ENCODE measurements around the gene MISP.
"Not testable (repeated sequence)": the region's sequence is repeated elsewhere in the genome, so short reads cannot be mapped to it uniquely, and the experiment has no call there.

Gene MISP

GRCh38 chr19:750640-751423, at the start of gene MISP:
Gene MISP, plus strand, starts transcription at chr19:751112. Its CDS starts 5,835 bp downstream, at chr19:756947.
- Histone ChIP-seq H3K4me3 (peak within 1 kb of the TSS in 1 of 7 experiments; percentile 12), H3K27ac (peak within 1 kb of the TSS in 4 of 21 experiments; percentile 14 to 61 (median 23))

DNA sequence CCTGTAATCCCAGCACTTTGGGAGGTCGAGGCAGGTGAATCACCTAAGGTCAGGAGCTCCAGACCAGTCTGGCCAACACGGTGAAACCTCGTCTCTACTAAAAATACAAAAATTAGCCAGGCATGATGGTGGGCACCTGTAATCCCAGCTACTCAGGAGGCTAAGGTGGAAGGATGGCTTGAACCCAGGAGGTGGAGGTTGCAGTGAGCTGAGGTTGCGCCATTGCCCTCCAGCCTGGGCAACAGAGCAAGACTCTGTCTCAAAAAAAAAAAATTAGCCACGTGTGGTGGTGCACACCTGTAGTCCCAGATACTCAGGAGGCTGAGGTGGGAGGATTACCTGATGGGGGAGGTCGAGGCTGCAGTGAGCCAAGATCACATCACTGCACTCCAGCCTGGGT, 48.1 kb upstream of the MISP start:
- H3K27ac ChIP-seq: not testable (repeated sequence)
- peak overlapping the region in 1 of 7 experiments; percentile 6 for H3K4me3 ChIP-seq

DNA sequence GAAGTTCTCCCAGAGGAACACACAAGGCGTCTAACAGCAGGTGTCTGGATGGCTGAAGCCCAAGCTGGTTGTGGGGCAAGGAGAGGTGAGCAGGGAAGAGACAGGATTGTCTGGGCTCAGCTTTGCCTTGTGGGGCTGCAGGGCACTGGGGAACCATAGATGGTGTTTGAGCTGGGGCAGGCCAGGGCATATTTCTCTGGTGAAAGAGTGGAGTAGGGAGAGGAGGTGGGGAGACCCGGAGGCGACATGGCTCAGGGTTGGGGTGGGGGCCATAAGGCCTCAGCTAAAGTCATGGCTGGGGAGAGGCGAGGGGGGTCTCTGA, 47.6 kb upstream of the MISP start:
- H3K27ac ChIP-seq: no peak overlapping the region
- peak overlapping the region in 3 of 7 experiments; percentile 6 to 16 (median 8) for H3K4me3 ChIP-seq

DNA sequence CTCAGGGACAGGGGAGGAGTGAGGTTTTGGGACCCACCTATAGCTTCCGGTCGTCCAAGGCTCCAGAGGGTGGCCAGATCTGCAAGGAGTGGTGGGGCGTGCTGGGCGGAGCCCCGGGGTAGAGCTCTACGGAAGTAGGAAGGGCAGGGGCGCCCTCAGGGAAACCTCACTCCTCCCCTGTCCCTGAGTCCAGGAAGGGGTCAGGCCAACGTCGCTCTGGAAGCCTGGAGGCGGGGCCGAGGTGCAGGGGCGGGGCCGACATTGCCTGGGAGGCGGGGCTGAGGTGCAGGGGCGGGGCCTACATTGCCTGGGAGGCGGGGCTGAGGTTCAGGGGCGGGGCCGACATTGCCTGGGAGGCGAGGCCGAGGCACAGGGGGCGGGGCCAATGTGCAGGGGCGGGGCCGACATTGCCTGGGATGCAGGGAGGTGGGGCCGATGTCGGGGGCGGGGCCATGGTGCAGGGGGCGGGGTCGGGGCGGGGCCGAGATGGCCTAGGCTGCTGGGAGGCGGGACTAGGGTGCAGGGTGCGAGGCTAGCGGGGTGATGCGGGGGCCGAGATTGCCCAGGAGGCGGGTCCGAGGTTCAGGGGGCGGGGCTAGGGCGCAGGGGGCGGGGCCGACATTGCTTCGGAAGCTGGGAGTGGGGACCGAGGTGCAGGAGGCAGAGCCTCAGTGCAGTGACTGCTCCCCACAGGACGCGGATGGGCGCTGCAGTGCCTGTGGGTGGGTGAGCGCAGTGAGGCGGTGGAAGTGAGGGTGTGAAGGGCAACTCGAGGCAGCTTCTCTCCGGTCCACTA, 47.1 kb upstream of the MISP start:
- Histone ChIP-seq H3K27ac (no peak overlapping the region), H3K4me3 (peak overlapping the region in 3 of 7 experiments; percentile 6 to 16 (median 8))

GRCh38 chr19:704447-704741, 46.5 kb upstream of the MISP start:
- no peak overlapping the region for H3K4me3 ChIP-seq

DNA sequence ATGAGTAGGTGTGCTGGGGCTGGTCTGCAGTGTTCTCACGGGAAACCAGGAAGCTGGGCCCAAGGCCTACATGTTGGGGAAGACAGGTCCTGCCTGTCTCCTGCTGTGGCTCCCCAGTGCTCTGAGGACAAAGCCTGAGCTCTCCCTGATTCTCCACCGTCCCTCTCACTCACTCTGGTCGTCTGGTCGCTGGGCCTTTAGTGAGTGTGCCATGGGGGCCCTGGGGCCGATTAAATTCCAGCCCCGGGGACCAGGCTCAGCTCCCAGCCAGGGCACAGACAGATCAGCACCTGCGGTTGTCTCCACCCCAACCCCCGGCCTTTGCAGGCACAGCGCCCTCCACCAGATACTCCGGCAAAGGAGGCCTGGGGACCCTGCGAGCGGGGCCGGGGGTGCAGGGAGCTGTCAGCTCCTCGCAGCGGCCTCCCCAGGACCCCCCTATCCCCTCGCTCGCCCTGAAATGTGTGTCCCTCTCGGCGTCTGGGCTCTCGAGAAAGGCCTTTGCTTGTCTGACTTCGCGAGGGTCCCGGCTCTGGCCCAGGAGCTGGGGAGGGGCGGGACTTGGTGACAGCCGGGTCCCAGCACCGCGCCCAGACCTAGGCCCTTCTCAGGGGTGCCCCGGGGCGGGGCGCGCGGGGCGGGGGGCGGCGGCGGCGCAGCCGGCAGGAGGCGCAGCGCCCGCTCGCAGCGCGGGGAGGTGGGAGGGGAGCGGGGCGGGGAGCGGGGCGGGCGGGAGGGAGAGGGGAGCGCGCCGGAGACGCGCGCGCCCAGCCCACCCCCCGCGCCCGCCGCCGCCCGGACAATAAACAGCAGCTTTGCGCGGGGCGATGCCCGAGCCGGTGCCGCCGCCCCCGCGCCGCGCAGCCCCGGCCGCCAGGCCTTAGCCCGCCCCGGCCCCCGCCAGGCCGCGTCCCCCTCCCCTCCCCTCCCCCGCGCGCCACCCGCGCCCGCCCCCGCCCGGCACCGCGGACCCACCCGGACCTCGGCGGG, 42.5 kb upstream of the MISP start, which contains the start of gene PALM:
Gene PALM (plus strand): TSS at position 782 of the 990 bp plus-strand sequence. CDS start 212 bp downstream, outside the sequence.
- Histone ChIP-seq H3K27ac (peak within 1 kb of the TSS in 15 of 21 experiments; percentile 19 to 89 (median 78)), H3K4me3 (peak within 1 kb of the TSS; percentile 33 to 65 (median 41))

More at GRCh38 chr19:704447-704741, 46.5 kb upstream of the MISP start:
- H3K27ac ChIP-seq: no peak overlapping the region

DNA sequence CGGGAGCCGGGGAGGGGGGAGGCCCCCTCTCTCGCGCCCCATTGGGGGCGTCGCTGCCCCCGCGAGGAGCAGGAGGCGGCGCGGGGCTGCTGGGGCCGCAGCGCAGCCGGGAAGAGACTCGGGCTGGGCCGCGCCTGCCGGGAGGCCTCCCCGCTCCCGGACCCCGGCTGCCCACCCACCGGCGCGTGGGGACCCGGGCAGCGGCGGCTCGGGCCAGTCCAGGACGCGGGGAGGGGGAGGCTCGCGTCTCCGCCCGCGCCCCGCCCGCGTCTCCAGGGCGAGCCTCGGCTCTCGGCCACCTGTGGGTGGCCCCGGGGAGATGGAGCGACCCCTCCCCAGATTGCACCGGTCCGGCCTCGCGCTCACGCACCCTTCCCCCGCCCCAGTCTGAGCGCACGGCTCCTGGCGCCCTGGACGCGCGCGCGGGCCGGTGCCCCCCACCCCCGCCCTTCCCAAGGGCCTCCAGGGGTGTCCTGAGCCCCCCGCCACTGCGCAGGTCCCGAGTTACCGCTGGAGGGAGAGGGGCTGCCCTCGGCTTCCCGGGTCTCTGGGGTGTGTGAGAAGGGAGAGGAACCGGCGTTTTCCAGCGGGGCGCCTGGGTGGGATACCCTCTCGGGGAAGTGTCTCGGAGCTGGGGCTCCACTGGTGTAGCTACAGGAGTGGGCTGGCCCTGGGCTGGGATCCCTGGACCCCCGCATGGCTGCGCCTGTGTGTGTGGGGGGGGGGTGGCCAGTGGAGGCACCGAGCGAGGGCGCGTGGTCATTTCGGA, 41.5 kb upstream of the MISP start:
- peak overlapping the region; percentile 33 to 65 (median 41) for H3K4me3 ChIP-seq
- H3K27ac ChIP-seq: peak overlapping the region in 15 of 21 experiments; percentile 19 to 89 (median 78)

DNA sequence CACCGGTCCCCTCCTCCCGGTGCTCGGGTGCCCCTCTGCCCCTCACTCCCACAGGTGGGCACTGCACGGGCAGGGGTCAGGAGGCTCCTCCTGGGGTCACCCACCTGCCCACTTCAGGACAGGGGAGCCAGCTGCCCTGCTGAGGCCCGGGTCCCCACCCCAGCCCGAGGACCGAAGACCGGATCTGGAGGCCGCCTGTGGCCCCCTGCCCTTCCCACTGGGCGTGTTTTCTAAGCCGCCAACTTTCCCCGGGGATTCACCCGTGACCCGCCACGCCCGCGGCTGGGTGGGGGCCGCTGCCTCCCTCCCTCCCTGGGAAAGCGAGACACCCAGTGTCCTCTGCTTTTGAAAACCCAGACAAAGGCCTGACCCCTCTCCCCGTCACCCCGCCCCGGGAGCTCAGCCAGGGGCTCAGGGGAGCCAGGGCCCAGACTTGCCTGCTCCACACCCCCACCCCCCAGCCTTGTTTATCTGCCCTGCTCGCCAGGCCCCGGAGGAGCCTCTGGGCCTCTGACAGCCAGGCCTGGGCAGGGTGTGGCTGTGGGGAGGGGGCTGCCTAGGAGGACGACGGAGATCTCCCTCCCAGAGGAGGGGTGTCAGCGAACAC, 40.8 kb upstream of the MISP start:
- peak overlapping the region in 5 of 7 experiments; percentile 38 to 65 (median 61) for H3K4me3 ChIP-seq
- peak overlapping the region in 13 of 21 experiments; percentile 20 to 89 (median 80) for H3K27ac ChIP-seq

GRCh38 chr19:710767-711166, 40.1 kb upstream of the MISP start:
- Histone ChIP-seq H3K27ac (peak overlapping the region in 11 of 21 experiments; percentile 66 to 89 (median 84)), H3K4me3 (peak overlapping the region in 2 of 7 experiments; percentile 61 to 65)

- peak overlapping the region in 7 of 21 experiments; percentile 73 to 89 (median 87) for H3K27ac ChIP-seq
- H3K4me3 ChIP-seq: no peak overlapping the region
Measured at GRCh38 chr19:711254-711653, 39.7 kb upstream of the MISP start.

DNA sequence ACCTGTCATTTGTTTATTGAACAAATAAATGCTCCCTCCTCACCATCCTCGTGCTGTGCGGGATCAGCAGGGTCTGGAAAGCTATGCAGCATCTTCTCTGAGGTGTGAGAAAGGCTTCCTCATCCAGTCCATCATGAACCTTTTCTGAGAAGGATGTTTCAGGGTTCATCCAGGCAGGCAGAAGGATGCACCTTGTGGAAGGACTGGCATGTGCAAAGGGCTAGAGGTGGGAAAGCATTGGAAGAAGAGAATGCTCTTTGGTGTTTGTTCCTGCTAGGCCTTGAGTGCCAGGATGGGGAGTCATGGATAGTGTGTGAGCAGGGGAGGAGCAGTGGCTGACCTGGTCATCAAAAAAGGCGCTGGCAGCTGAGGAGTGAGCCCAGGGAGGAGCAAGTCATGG, 35.6 kb upstream of the MISP start:
- H3K4me3 ChIP-seq: no peak overlapping the region
- no peak overlapping the region for H3K27ac ChIP-seq

DNA sequence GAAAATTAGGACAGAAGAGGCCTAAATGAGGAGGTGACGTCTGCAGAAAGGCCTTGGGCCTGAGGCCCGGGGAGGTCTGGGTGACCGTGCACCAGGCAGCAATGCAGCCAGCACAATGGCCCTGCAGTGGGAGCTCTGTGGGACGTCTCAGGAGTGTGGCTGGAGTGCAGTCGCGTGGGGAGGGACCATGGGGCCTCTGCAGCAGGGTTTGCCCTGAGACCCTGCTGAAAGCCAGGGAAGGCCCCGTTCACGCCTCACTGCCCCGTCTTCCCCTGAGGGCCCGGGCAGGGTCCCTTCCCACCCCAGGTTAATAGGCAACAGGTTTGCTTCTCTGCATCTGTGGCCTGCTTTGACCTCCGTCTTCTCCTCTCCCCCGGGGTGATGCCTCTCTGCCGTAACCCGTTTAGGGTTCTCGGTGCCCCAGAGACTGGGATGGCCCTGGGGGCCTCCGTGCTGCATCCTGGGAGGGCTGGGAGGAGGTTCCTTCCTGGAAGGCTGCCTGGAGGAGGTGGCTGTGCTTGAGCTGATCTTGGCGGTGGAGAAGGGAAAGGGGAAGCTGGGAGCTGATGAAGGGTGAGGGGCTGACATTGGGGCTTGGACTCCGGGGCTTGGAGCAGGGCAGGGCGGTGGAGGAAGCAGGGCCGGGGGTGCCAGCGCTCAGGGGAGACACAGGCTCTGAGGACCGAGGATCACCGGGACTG, 32.5 kb upstream of the MISP start:
- H3K27ac ChIP-seq: peak overlapping the region in 6 of 21 experiments; percentile 9 to 79 (median 47)

DNA sequence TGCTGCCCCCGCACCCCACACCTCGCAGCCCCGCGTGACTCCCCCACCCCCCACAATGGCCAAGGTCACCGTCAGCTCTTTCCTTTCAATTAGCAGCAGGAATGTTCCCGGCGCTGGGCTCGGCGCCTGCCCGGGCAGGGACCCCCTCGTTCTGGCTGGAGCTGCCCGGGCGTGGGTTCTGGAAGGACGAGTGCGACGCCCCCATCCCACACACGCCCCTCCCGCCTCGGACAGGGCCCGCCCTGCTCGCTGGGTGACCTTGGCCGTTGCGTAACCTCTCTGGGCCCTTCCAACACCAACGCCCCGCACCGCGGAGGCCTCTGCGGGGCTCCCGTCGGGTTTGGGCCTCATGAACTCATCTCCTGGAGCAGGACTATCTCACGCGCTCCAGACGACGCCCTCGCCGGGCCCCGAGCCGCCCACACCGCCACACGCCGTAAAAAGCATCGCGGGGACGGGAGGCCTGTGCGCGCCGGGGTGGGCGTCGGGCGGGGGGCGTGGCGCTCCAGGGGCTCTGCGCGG, 31.9 kb upstream of the MISP start:
- Histone ChIP-seq H3K27ac (peak overlapping the region in 9 of 21 experiments; percentile 9 to 79 (median 39)), H3K4me3 (no peak overlapping the region)

More for the DNA sequence above, 32.5 kb upstream of the MISP start:
- no peak overlapping the region for H3K4me3 ChIP-seq

DNA sequence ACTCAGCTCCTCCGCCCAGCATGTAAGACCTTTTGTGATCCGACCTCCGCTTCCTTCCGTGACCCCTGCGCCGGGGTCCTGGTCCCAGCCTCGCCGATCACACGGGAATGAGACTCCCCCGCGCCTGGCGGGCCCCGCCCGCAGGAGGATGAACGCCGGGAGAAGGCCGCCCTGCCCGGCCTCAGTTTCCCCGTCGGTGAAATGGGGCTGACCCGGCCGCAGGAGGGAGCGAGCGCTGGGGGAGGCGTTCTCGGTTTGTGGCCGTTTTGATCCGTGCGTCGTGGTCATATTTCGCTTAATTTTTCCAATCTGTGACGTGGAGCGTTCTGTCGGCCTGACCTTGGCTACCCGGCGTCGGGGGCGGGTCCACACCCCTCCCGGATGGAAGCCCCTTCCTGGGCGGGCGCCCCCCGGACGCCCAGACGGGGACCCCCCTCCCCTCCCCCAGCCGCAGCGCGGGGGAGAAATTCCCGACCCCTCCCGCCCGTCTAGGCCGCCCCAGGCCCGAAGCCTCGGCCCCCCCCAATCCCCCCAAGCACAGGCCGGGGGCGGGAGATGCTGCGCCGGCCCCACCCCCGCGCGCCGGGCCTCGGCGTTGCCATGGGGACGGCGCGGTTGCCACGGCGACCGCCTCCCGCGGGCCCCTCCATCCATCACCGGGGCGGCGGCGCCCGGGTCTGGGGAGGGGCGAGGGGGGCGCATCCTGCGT, 31.1 kb upstream of the MISP start:
- Histone ChIP-seq H3K4me3 (no peak overlapping the region), H3K27ac (peak overlapping the region in 8 of 21 experiments; percentile 32 to 79 (median 46))

GRCh38 chr19:720345-721160, 30.4 kb upstream of the MISP start:
- Histone ChIP-seq H3K4me3 (no peak overlapping the region), H3K27ac (peak overlapping the region in 6 of 21 experiments; percentile 8 to 79 (median 41))

GRCh38 chr19:722553-723101, 28.3 kb upstream of the MISP start:
- H3K27ac ChIP-seq: peak overlapping the region in 3 of 21 experiments; percentile 8 to 42 (median 28)

More at GRCh38 chr19:722553-723101, 28.3 kb upstream of the MISP start:
- H3K4me3 ChIP-seq: no peak overlapping the region

Measured in skin epidermis (tissue), 12 donors.